Testis (tissue), 3 donors: ENCODE measurements around the gene SMAD9. TPM values are rescaled to one million over a fixed set of nuclear protein-coding genes. Genes with fewer than 3 reads are reported as not detected.

Experiments
- DNase-seq: peaks from one replicate; pipeline ENCODE4 v3.0.0-alpha.2; 2019
- H3K27ac ChIP-seq, 2 donors: fragments of 200-600 bp; sonication (generic); one replicate each; pipeline ENCODE4 v1.5.1; 2019
- H3K27me3 ChIP-seq: fragments of 200-600 bp; sonication (generic); one replicate; pipeline ENCODE4 v1.5.1; 2019
- H3K36me3 ChIP-seq: fragments of 200-600 bp; sonication (generic); one replicate; pipeline ENCODE4 v1.5.1; 2017; ENCODE audit warnings: low read depth; ENCODE audit errors: missing control alignments
- H3K4me1 ChIP-seq: fragments of 200-600 bp; sonication (generic); one replicate; pipeline ENCODE4 v1.5.1; 2019
- H3K4me3 ChIP-seq, 2 donors: fragments of 200-600 bp; sonication (generic); one replicate each; pipeline ENCODE4 v1.5.1; 2017 to 2019
- H3K9me3 ChIP-seq: fragments of 200-600 bp; sonication (generic); one replicate; pipeline ENCODE4 v1.5.1; 2017
- CTCF ChIP-seq, 3 experiments: fragments of 450-650 bp in 2 of 3; fragments of 200-600 bp in 1 of 3; sonication (generic) in 1 of 3; IDR thresholded peaks; one replicate each; pipeline ENCODE4 v1.5.1; 2016 to 2019; ENCODE audit warnings: antibody characterized with exemption in 3 of 3, mild to moderate bottlenecking in 2 of 3, moderate library complexity in 1 of 3
- POLR2A ChIP-seq: fragments of 450-650 bp; IDR thresholded peaks from one replicate; pipeline ENCODE4 v1.6.1; 2017; ENCODE audit warnings: antibody characterized with exemption, mild to moderate bottlenecking, moderate library complexity
- WGBS, 2 donors: methylation state at CpG; one replicate each; pipeline ENCODE4 v1.1.5; 2018; 5-methylcytosine and 5-hydroxymethylcytosine counted together
- intact Hi-C: fragments of 100-400 bp; cut with DNase I; formaldehyde crosslinking; loops from one replicate; pipeline ENCODE4 v1.15.1; 2023; ENCODE audit warnings: low total_unique reads
- polyA plus RNA-seq: library from polyadenylated mRNA; stranded (reverse); fragments of 350-450 nt; fragmentation: Illumina TruSeq; extraction: RNeasy Lipid Tissue Mini Kit (QIAGEN cat#74804); gene quantifications from one replicate; pipeline ENCODE4 v1.2.3, GENCODE V29; 2014; ENCODE audit warnings: low read depth, low replicate concordance; ENCODE audit not compliant: insufficient read depth
- total RNA-seq, 2 donors: library from RNA; depleted of rRNA; stranded (reverse); fragments of >200 nt; gene quantifications; one replicate each; pipeline ENCODE4 v1.2.3, GENCODE V29; 2016

Gene SMAD9
- total and polyA plus RNA-seq, 3 donors from 2014 or later, result 4.2 to 11.3 (median 10.9) TPM

- Histone ChIP-seq H3K4me1 (no peaks in the 10 kb centered on the region), H3K36me3 (no peaks in the 10 kb centered on the region), H3K27me3 (no peaks in the 10 kb centered on the region), H3K9me3 (no peaks in the 10 kb centered on the region), H3K27ac (no peak overlapping the region), H3K4me3 (no peak overlapping the region)
- 97 to 100% methylated on average over 1 of the region's 1 CpG for WGBS, 2 donors
- TF ChIP-seq CTCF (IDR thresholded peaks at IDR 0.05), result no peak
- TF ChIP-seq POLR2A, result no peak
- DNase-seq, result no peak
- intact Hi-C loops, result no loop called here
Observed at GRCh38 chr13:36813225-36813624, 106.8 kb downstream of the SMAD9 start.

- H3K4me1 ChIP-seq, result no peaks in the 10 kb centered on the region
- WGBS, 2 donors, result 89 to 100% methylated on average over 2 of the region's 2 CpGs
- TF ChIP-seq CTCF (IDR thresholded peaks at IDR 0.05) (no peak), POLR2A (no peak)
- no peaks in the 10 kb centered on the region for H3K9me3 ChIP-seq
- no peak for DNase-seq
- no peak overlapping the region for H3K27ac ChIP-seq
- intact Hi-C loops, result no loop called here
- no peaks in the 10 kb centered on the region for H3K36me3 ChIP-seq
- H3K27me3 ChIP-seq, result no peaks in the 10 kb centered on the region
- no peak overlapping the region for H3K4me3 ChIP-seq
Observed at GRCh38 chr13:36807616-36808015, 112.4 kb downstream of the SMAD9 start.

GRCh38 chr13:36806102-36806501 lies 113.9 kb downstream of the SMAD9 start:
- no peaks in the 10 kb centered on the region for H3K36me3 ChIP-seq
- WGBS, 2 donors, result 82 to 87% methylated on average over 2 of the region's 2 CpGs
- H3K4me3 ChIP-seq, result no peak overlapping the region
- DNase-seq, result no peak
- no peak overlapping the region for H3K27ac ChIP-seq
- no peaks in the 10 kb centered on the region for H3K4me1 ChIP-seq
- intact Hi-C loops, result no loop called here
- no peaks in the 10 kb centered on the region for H3K27me3 ChIP-seq
- no peak for TF ChIP-seq CTCF (IDR thresholded peaks at IDR 0.05)
- TF ChIP-seq POLR2A, result no peak
- H3K9me3 ChIP-seq, result no peaks in the 10 kb centered on the region

DNA sequence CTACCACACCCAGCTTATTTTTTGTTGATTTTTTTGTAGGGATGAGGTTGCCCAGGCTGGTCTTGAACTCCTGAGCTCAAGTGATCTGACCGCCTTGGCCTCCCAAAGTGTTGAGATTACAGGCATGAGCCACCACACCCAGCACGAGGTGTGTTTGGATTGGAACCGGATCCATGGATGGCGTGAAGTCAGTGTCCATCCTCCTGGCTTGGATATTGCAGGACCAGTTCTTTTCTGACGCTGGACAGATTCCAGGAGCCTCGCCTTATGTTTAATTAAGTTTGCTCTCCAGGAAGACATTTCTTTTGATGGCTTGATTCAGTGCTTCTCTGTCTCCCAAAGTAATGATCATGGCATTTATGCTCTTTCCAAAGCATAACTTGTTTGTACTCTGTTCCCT lies 115.5 kb downstream of the SMAD9 start:
- 87 to 96% methylated on average over 6 of the region's 6 CpGs for WGBS, 2 donors
- DNase-seq, result no peak
- Histone ChIP-seq H3K4me3 (no peak overlapping the region), H3K27ac (no peak overlapping the region), H3K27me3 (no peaks in the 10 kb centered on the region), H3K9me3 (no peaks in the 10 kb centered on the region), H3K36me3 (no peaks in the 10 kb centered on the region), H3K4me1 (no peaks in the 10 kb centered on the region)
- TF ChIP-seq CTCF (IDR thresholded peaks at IDR 0.05), result no peak
- TF ChIP-seq POLR2A, result no peak
- intact Hi-C loops, result no loop called here

DNA sequence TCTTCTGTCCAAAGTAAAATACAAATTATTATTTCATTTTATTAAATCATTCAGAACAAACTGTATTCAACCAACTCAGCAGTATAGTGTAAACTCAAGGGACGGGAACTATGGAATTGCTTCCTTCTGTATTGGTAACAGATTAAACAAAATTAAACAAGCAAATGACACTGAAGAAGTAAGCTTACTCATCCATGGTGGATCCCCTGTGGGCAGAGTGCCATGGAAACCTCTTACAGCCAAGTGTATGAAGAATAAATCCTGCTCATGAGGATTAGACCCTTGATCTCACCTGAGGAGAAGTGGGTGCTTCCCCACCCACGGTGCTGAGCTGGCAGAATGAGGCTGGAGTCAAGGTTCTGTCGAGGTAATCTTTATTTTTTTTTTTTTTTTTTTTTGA lies 119.0 kb downstream of the SMAD9 start:
- DNase-seq, result no peak
- WGBS, 2 donors, result 59 to 60% methylated on average over 3 of the region's 3 CpGs
- H3K9me3 ChIP-seq, result no peaks in the 10 kb centered on the region
- intact Hi-C loops, result no loop called here
- no peaks in the 10 kb centered on the region for H3K27me3 ChIP-seq
- H3K27ac ChIP-seq, result no peak overlapping the region
- no peaks in the 10 kb centered on the region for H3K4me1 ChIP-seq
- H3K36me3 ChIP-seq, result no peaks in the 10 kb centered on the region
- no peak overlapping the region for H3K4me3 ChIP-seq
- TF ChIP-seq CTCF (IDR thresholded peaks at IDR 0.05), result no peak
